ENCODE measurements around the gene NAXD. TPM values are rescaled to one million over a fixed set of nuclear protein-coding genes. Genes with fewer than 3 reads are reported as not detected.

Gene NAXD
- total RNA-seq, 1 experiment from 2014 or later = 11.5 TPM

- H3K27ac Mint-ChIP-seq (ENCODE audit: unreplicated experiment) = no peak overlapping the region
- TF ChIP-seq CTCF (IDR thresholded peaks at IDR 0.05; ENCODE audit: unreplicated experiment) = no peak
- no peak for DNase-seq
- no peaks in the 10 kb centered on the region for H3K9me3 Mint-ChIP-seq (ENCODE audit: low read depth, unreplicated experiment)
- intact Hi-C loops (cut with micrococcal nuclease; ENCODE audit: unreplicated experiment) = no loop called here
- peaks cover 14% of the 10 kb centered on the region for H3K4me1 Mint-ChIP-seq (ENCODE audit: low read depth, unreplicated experiment)
- no peak overlapping the region for H3K4me3 Mint-ChIP-seq (ENCODE audit: low read depth, unreplicated experiment)
- no peaks in the 10 kb centered on the region for H3K27me3 Mint-ChIP-seq (ENCODE audit: unreplicated experiment)
- H3K36me3 Mint-ChIP-seq (ENCODE audit: insufficient read depth, unreplicated experiment) = peaks cover 5% of the 10 kb centered on the region
- no TSS peak for BruUV-seq (replicated peaks)
- CTCF ChIA-PET = no interaction called here
Measured at GRCh38 chr13:110607675-110608224, 7.6 kb upstream of the NAXD start.

- H3K27me3 Mint-ChIP-seq (ENCODE audit: unreplicated experiment) = no peaks in the 10 kb centered on the region
- H3K4me1 Mint-ChIP-seq (ENCODE audit: low read depth, unreplicated experiment) = peaks cover 14% of the 10 kb centered on the region
- peak overlapping the region; percentile 54 for H3K4me3 Mint-ChIP-seq (ENCODE audit: low read depth, unreplicated experiment)
- no TSS peak for BruUV-seq (replicated peaks)
- H3K27ac Mint-ChIP-seq (ENCODE audit: unreplicated experiment) = peak overlapping the region; percentile 67
- no peak for DNase-seq
- no peaks in the 10 kb centered on the region for H3K9me3 Mint-ChIP-seq (ENCODE audit: low read depth, unreplicated experiment)
- intact Hi-C loops (cut with micrococcal nuclease; ENCODE audit: unreplicated experiment) = no loop called here
- H3K36me3 Mint-ChIP-seq (ENCODE audit: insufficient read depth, unreplicated experiment) = peaks cover 21% of the 10 kb centered on the region
- TF ChIP-seq CTCF (IDR thresholded peaks at IDR 0.05; ENCODE audit: unreplicated experiment) = no peak
- CTCF ChIA-PET = no interaction called here
Measured at GRCh38 chr13:110610955-110611595, 4.3 kb upstream of the NAXD start.

DNA sequence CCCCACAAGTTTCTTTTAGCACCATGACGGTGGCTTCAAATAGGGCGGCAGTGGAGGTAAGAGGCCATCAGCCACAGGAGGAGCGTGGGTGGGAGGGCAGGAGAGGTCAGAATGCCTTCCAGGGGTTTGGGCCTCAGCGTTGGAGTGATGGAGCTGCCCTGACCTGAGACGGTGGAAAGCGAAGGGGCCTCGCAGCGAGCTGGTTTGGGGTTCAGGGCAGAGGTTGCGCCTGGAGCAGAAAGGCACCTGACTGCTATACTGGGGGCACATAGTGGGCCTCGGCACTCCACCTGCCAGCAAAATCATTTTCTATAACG is 382 bp upstream of the NAXD start:
- CTCF ChIA-PET = interaction anchor here (0.6 kb wide), 1 partner anchor 40 kb away, joined by 3 read pairs; no protein-coding TSS in a partner anchor
- intact Hi-C loops (cut with micrococcal nuclease; ENCODE audit: unreplicated experiment) = no loop called here
- Mint-ChIP-seq H3K27ac (ENCODE audit: unreplicated experiment) (no peak overlapping the region), H3K27me3 (ENCODE audit: unreplicated experiment) (no peaks in the 10 kb centered on the region), H3K36me3 (ENCODE audit: insufficient read depth, unreplicated experiment) (peaks cover 26% of the 10 kb centered on the region), H3K4me3 (ENCODE audit: low read depth, unreplicated experiment) (peak overlapping the region; percentile 69), H3K4me1 (ENCODE audit: low read depth, unreplicated experiment) (peaks cover 14% of the 10 kb centered on the region), H3K9me3 (ENCODE audit: low read depth, unreplicated experiment) (no peaks in the 10 kb centered on the region)
- TSS peak; percentile 57 for BruUV-seq (replicated peaks)
- no peak for DNase-seq
- TF ChIP-seq CTCF (IDR thresholded peaks at IDR 0.05; ENCODE audit: unreplicated experiment) = no peak

DNA sequence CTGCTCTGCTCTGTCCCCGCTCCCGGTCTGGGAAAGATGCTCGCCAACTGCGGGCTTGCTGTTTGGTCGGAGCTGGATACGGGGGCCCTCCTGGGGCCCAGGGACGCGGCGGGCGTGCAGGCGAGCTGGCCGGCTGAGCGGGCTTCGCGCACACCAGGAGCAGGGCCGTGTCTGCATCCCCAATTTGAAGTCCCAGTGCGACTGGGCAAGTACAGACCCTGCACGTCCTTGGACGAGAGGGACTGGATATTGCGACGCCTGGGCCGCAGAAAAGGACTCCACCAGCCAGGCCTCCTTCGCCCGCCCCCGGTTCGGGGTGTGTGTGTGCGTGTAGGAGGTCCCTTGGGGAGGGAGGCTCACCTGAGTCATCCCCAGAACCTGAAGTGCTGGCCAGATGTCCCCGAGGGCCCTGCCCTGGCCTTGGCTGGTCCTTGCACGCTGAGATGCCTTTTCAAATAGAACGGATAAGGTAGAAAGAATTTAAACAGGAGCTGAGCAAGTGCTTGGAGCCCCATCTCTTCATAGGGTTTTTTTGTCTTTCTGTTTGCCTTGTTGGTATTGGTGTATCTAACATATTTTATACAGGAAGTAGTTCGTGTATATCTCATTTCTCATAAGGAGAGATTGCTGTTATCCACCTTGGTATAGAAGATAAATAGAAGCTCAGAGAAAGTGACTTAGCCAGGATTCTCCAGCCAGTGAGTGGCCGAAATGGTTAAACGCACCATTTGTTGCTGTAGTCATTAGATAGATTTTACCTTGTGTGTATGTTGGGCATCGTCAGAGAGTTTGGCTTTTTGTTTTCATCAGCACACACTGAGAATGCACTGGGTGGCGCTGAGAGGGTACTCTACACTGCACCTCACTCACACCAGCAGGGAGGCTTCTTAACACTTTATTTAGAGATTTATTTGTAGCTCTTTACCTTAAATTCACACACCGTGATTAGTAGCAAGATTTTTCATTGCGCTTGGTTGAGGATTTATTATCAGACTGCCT is 1.1 kb downstream of the NAXD start:
- Mint-ChIP-seq H3K36me3 (ENCODE audit: insufficient read depth, unreplicated experiment) (peaks cover 21% of the 10 kb centered on the region), H3K27ac (ENCODE audit: unreplicated experiment) (no peak overlapping the region), H3K4me1 (ENCODE audit: low read depth, unreplicated experiment) (peaks cover 3% of the 10 kb centered on the region), H3K4me3 (ENCODE audit: low read depth, unreplicated experiment) (peak overlapping the region; percentile 69), H3K27me3 (ENCODE audit: unreplicated experiment) (no peaks in the 10 kb centered on the region), H3K9me3 (ENCODE audit: low read depth, unreplicated experiment) (no peaks in the 10 kb centered on the region)
- TF ChIP-seq CTCF (IDR thresholded peaks at IDR 0.05; ENCODE audit: unreplicated experiment) = no peak
- peak; percentile 17 for DNase-seq
- intact Hi-C loops (cut with micrococcal nuclease; ENCODE audit: unreplicated experiment) = no loop called here
- BruUV-seq (replicated peaks) = no TSS peak
- CTCF ChIA-PET = no interaction called here
